Measurements from ENCODE around the gene CIAPIN1.

Gene CIAPIN1

GRCh38 chr16:57447186-57447962, at the start of gene CIAPIN1, which contains the start of gene COQ9:
Gene CIAPIN1 (minus strand): TSS chr16:57447385. CDS start chr16:57440928, 6,457 bp downstream.
Gene COQ9 (plus strand): TSS chr16:57447479. CDS start chr16:57447506, 27 bp downstream.
- FAIRE-seq (no peak), DNase-seq (ENCODE audit: insufficient read length, low spot score) (peak; percentile 47)
- no peak for TF ChIP-seq CTCF (IDR thresholded peaks at IDR 0.05; ENCODE audit: insufficient read depth, missing control alignments)

GRCh38 chr16:57493767-57494166, 46.6 kb upstream of the CIAPIN1 start:
- TF ChIP-seq CTCF (IDR thresholded peaks at IDR 0.05; ENCODE audit: insufficient read depth, missing control alignments) = no peak
- DNase-seq (ENCODE audit: insufficient read length, low spot score) = no peak
- no peak for FAIRE-seq

- no peak for TF ChIP-seq CTCF (IDR thresholded peaks at IDR 0.05; ENCODE audit: insufficient read depth, missing control alignments)
- FAIRE-seq = no peak
- no peak for DNase-seq (ENCODE audit: insufficient read length, low spot score)
Measured at GRCh38 chr16:57489229-57489628, 42.0 kb upstream of the CIAPIN1 start.

- no peak for FAIRE-seq
- DNase-seq (ENCODE audit: insufficient read length, low spot score) = no peak
- no peak for TF ChIP-seq CTCF (IDR thresholded peaks at IDR 0.05; ENCODE audit: insufficient read depth, missing control alignments)
Measured at GRCh38 chr16:57486858-57487834, 40.0 kb upstream of the CIAPIN1 start.

GRCh38 chr16:57485916-57486857, 39.0 kb upstream of the CIAPIN1 start, which contains the start of gene DOK4:
Gene DOK4 (minus strand): TSS chr16:57486493. CDS start chr16:57479507, 6,986 bp downstream.
- TF ChIP-seq CTCF (IDR thresholded peaks at IDR 0.05; ENCODE audit: insufficient read depth, missing control alignments) = no peak
- DNase-seq (ENCODE audit: insufficient read length, low spot score) (peak; percentile 89), FAIRE-seq (no peak)
